ENCODE results near the gene SYT6.

GRCh38 chr1:114112775-114113174 lies 40.9 kb downstream of the SYT6 start:
- no peak for TF ChIP-seq ZNF384 (IDR thresholded peaks at IDR 0.05)
- no peak for TF ChIP-seq ELF4 (IDR thresholded peaks at IDR 0.05)
- TF ChIP-seq BHLHE40 (IDR thresholded peaks at IDR 0.05; ENCODE audit: borderline replicate concordance) = no peak
- TF ChIP-seq, protein P1, sequence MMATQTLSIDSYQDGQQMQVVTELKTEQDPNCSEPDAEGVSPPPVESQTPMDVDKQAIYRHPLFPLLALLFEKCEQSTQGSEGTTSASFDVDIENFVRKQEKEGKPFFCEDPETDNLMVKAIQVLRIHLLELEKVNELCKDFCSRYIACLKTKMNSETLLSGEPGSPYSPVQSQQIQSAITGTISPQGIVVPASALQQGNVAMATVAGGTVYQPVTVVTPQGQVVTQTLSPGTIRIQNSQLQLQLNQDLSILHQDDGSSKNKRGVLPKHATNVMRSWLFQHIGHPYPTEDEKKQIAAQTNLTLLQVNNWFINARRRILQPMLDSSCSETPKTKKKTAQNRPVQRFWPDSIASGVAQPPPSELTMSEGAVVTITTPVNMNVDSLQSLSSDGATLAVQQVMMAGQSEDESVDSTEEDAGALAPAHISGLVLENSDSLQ (IDR thresholded peaks at IDR 0.05) = no peak
- TF ChIP-seq FOXK2 (IDR thresholded peaks at IDR 0.05) = no peak
- no peak for TF ChIP-seq FOXA1 (IDR thresholded peaks at IDR 0.05)
- no peak for TF ChIP-seq FOXM1 (IDR thresholded peaks at IDR 0.05; ENCODE audit: borderline replicate concordance)

Measured in HEK293T (cell line).